HepG2 (cell line): Measurements from ENCODE around the gene CEP55. TPM values are rescaled to one million over a fixed set of nuclear protein-coding genes. Genes with fewer than 3 reads are reported as not detected.
A peak's percentile ranks its signal among the peaks of the same experiment; 100 is the strongest.
"Not testable (repeated sequence)": the region's sequence is repeated elsewhere in the genome, so short reads cannot be mapped to it uniquely, and the experiment has no call there.

ENCODE experiments used
- ATAC-seq: fragments of 200-7000 bp; cut with Tn5 transposase; 3 replicates; pipeline ENCODE4 v1.9.1; 2020; ENCODE audit warnings: mild to moderate bottlenecking, moderate library complexity
- BruUV-seq: library from RNA; stranded (reverse); fragments of 400-500 nt; replicated peaks from 2 replicates; lab custom pipeline; 2021; lab: Mats Ljungman, UMichigan
- CTCF ChIA-PET: fragments of 300-600 bp; formaldehyde crosslinking; extraction: SDS; loops from one replicate; lab custom pipeline; 2021; ENCODE audit warnings: low total read pairs, inconsistent platforms, low intra/inter-chr PET ratio; lab: Yijun Ruan, JAX
- POLR2A ChIA-PET: fragments of 350-600 bp; sonication (Branson Sonifier 250); formaldehyde crosslinking; loops from one replicate; lab custom pipeline; 2020; ENCODE audit warnings: antibody characterized with exemption, inconsistent platforms; lab: Yijun Ruan, JAX
- DNase-seq: peaks from one replicate; pipeline ENCODE4 v3.0.0-alpha.2; 2015; ENCODE audit warnings: low spot score
- FAIRE-seq: peaks from 3 replicates; lab custom pipeline; 2011; peaks lifted over from hg19 to GRCh38; lab: Jason Lieb, UNC
- H2AFZ ChIP-seq: one replicate; pipeline ENCODE4 v1.6.1; 2011; ENCODE audit warnings: low read length, inconsistent platforms
- H3K27ac ChIP-seq: fragments of 300-600 bp; 3 replicates; pipeline ENCODE4 v1.8.0; 2011; ENCODE audit warnings: mixed run types, mild to moderate bottlenecking, mixed read lengths, low read length, inconsistent platforms; ENCODE audit not compliant: insufficient read depth; ENCODE audit errors: extremely low read length
- H3K27me3 ChIP-seq, 2 experiments: fragments of 200-600 bp in 1 of 2; 2 replicates in 1 of 2; 3 replicates in 1 of 2; pipeline versions ENCODE4 v1.6.0 to v1.8.0; 2011; ENCODE audit warnings: low read length in 2 of 2, mild to moderate bottlenecking in 2 of 2, moderate library complexity in 2 of 2, inconsistent platforms in 1 of 2; ENCODE audit not compliant: insufficient read depth in 2 of 2, control insufficient read depth in 1 of 2
- H3K36me3 ChIP-seq, 2 experiments: fragments of 200-600 bp in 1 of 2; replicated peaks in 1 of 2; 2 replicates in 1 of 2; 3 replicates in 1 of 2; pipeline versions ENCODE4 v1.5.1 to v1.8.0; 2011; ENCODE audit warnings: low read length in 2 of 2, inconsistent platforms in 1 of 2; ENCODE audit not compliant: insufficient read depth in 2 of 2, control insufficient read depth in 1 of 2
- H3K4me1 ChIP-seq: 2 replicates; pipeline ENCODE4 v1.5.1; 2012; ENCODE audit warnings: low read length, inconsistent platforms; ENCODE audit not compliant: insufficient read depth
- H3K4me2 ChIP-seq: 2 replicates; pipeline ENCODE4 v1.6.0; 2011; ENCODE audit warnings: low read depth, low read length, inconsistent platforms
- H3K4me3 ChIP-seq, 3 experiments: fragments of 200-600 bp in 1 of 3; sonication (generic), shearing (Covaris generic) in 1 of 3; replicated peaks in 1 of 3; 2 replicates each; pipeline ENCODE4 v1.5.1; 2011 to 2016; ENCODE audit warnings: low read length in 3 of 3, inconsistent platforms in 2 of 3, low read depth in 2 of 3, mild to moderate bottlenecking in 2 of 3, control low read depth in 1 of 3, mixed read lengths in 1 of 3; ENCODE audit not compliant: insufficient read depth in 1 of 3
- H3K79me2 ChIP-seq: one replicate; pipeline ENCODE4 v1.6.1; 2011; ENCODE audit warnings: low read length, inconsistent platforms; ENCODE audit not compliant: insufficient read depth
- H3K9ac ChIP-seq: 2 replicates; pipeline ENCODE4 v1.6.0; 2011; ENCODE audit warnings: mild to moderate bottlenecking, low read depth, low read length, inconsistent platforms; ENCODE audit not compliant: insufficient read depth
- H3K9me3 ChIP-seq: 2 replicates; pipeline ENCODE4 v1.5.1; 2012; ENCODE audit warnings: mild to moderate bottlenecking, low read length
- H4K20me1 ChIP-seq: 2 replicates; pipeline ENCODE4 v1.6.0; 2011; ENCODE audit warnings: inconsistent platforms, mild to moderate bottlenecking, low read length, moderate library complexity; ENCODE audit not compliant: insufficient read depth
- CENPT ChIP-seq: sonication (generic); formaldehyde crosslinking; IDR thresholded peaks from 2 replicates; pipeline ENCODE4 v1.8.0; 2022; ENCODE audit warnings: low read depth, mild to moderate bottlenecking, moderate library complexity, missing genetic modification reagents
- FOXP1 ChIP-seq, 2 experiments: fragments of 450-650 bp in 1 of 2; IDR thresholded peaks; 2 replicates each; pipeline ENCODE4 v1.6.1; 2017 to 2018; ENCODE audit warnings: antibody characterized with exemption in 1 of 2
- SOX13 ChIP-seq, 3 experiments: fragments of 450-650 bp in 1 of 3; sonication (generic) in 1 of 3; formaldehyde crosslinking in 1 of 3; IDR thresholded peaks in 2 of 3; conservative IDR thresholded peaks in 1 of 3; 2 replicates each; pipeline versions ENCODE4 v1.5.0 to v1.6.1; 2016 to 2020; ENCODE audit warnings: antibody characterized with exemption in 1 of 3, mild to moderate bottlenecking in 1 of 3, missing compliant biosample characterization in 1 of 3, missing genetic modification reagents in 1 of 3, moderate library complexity in 1 of 3
- ZBTB38 ChIP-seq: sonication (generic); formaldehyde crosslinking; IDR thresholded peaks from 2 replicates; pipeline ENCODE4 v1.5.1; 2020; ENCODE audit warnings: mild to moderate bottlenecking, missing genetic modification reagents
- ZNF160 ChIP-seq: sonication (generic); formaldehyde crosslinking; IDR thresholded peaks from 2 replicates; pipeline ENCODE4 v1.8.0; 2022; ENCODE audit warnings: mild to moderate bottlenecking, inconsistent platforms, missing genetic modification reagents
- ZNF652 ChIP-seq: IDR thresholded peaks from 2 replicates; pipeline ENCODE4 v1.6.1; 2016; ENCODE audit warnings: low read depth, borderline replicate concordance
- ZNF768 ChIP-seq: sonication (generic); formaldehyde crosslinking; IDR thresholded peaks from 2 replicates; pipeline ENCODE4 v1.4.0; 2020; ENCODE audit warnings: missing genetic modification reagents
- WGBS: methylation state at CpG from one replicate; pipeline ENCODE4 v1.1.6; 2017; ENCODE audit warnings: low lambda C conversion rate; 5-methylcytosine and 5-hydroxymethylcytosine counted together
- in situ Hi-C: cut with HindIII; loops from 2 replicates; pipeline ENCODE4 v1.10.0; 2017; ENCODE audit warnings: low pct_unique_long_range_greater_than_20kb; ENCODE audit not compliant: extremely low pct_ligation_motif_present
- intact Hi-C: fragments of 100-400 bp; cut with micrococcal nuclease; formaldehyde crosslinking; loops from one replicate; pipeline ENCODE4 v1.10.0; 2022; ENCODE audit not compliant: unreplicated experiment
- polyA plus RNA-seq, 8 experiments: library from polyadenylated mRNA; depleted of rRNA in 3 of 8; stranded (reverse) in 7 of 8; unstranded in 1 of 8; fragments of >200 nt; fragmentation: Illumina TruSeq in 4 of 8; extraction: Trizol in 4 of 8; gene quantifications; 2 replicates each; pipeline versions ENCODE4 v1.2.1 to v1.2.3, GENCODE V29; 2011 to 2016; ENCODE audit warnings: low read depth in 4 of 8, missing spikeins in 1 of 8, mixed read lengths in 1 of 8; ENCODE audit not compliant: insufficient read depth in 1 of 8
- total RNA-seq, 5 experiments: library from RNA; depleted of rRNA; stranded (reverse); fragments of >200 nt; fragmentation: Illumina TruSeq; extraction: Trizol; gene quantifications; 2 replicates each; pipeline ENCODE4 v1.2.3, GENCODE V29; 2016; ENCODE audit warnings: low read depth in 1 of 5

Gene CEP55
- total and polyA plus RNA-seq, 2 of the 13 experiments (the other 11 are each of a cell fraction or from before 2014, with no cell fraction given): 6.5 to 17.1 TPM

DNA sequence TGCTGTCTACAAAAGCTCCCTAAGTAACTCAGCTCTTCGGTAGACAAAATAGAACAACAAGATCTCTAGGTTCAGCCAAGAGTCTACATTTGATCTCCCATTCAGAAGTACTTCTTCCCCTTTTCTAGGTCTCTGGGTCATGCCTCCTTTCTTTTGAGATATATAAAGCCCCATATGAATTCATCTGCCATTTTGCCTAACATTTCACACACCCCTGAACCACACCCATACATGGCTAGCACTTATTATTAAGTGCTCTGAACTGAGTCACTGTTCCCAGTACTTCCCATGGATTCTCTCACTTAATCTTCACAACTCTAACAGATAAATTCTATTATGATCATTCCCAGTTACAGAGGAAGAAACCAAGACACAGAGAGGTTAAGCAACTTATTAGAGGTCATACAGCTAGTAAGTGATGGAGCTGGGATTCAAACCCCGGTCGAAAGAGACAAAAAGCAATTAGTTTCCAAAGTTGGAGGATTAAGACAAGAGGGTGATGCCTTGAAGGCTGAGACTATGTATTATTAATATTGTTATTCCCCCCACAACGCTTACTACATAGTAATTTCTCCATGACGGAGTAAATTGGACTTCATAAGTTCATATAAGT lies 31.5 kb upstream of the CEP55 start:
- H3K79me2 ChIP-seq: no peaks in the 10 kb centered on the region
- no peak overlapping the region for H3K4me2 ChIP-seq
- ATAC-seq: no peak
- H3K4me1 ChIP-seq: peaks cover 6% of the 10 kb centered on the region; the same call in 1 of the 2 replicates
- DNase-seq: no peak
- 93% methylated on average over 5 of the region's 5 CpGs for WGBS
- H3K27ac ChIP-seq: no peak overlapping the region
- no peaks in the 10 kb centered on the region for H3K27me3 ChIP-seq
- no peaks in the 10 kb centered on the region for H3K36me3 ChIP-seq
- no peak for FAIRE-seq
- H3K4me3 ChIP-seq: no peak overlapping the region
- POLR2A ChIA-PET: no interaction called here
- no TSS peak for BruUV-seq
- H2AFZ ChIP-seq: no peak overlapping the region
- no peak overlapping the region for H3K9ac ChIP-seq
- intact Hi-C loops (no loop called here), in situ Hi-C loops (no loop called here)
- H4K20me1 ChIP-seq: no peaks in the 10 kb centered on the region
- CTCF ChIA-PET: no interaction called here
- TF ChIP-seq FOXP1 (IDR thresholded peaks at IDR 0.05) (no peak), FOXP1 (CRISPR knock-in tag; IDR thresholded peaks at IDR 0.05) (no peak), ZNF768 (CRISPR knock-in tag) (peak; percentile 20; the same call in 1 of the 2 replicates)
- H3K9me3 ChIP-seq: no peaks in the 10 kb centered on the region

DNA sequence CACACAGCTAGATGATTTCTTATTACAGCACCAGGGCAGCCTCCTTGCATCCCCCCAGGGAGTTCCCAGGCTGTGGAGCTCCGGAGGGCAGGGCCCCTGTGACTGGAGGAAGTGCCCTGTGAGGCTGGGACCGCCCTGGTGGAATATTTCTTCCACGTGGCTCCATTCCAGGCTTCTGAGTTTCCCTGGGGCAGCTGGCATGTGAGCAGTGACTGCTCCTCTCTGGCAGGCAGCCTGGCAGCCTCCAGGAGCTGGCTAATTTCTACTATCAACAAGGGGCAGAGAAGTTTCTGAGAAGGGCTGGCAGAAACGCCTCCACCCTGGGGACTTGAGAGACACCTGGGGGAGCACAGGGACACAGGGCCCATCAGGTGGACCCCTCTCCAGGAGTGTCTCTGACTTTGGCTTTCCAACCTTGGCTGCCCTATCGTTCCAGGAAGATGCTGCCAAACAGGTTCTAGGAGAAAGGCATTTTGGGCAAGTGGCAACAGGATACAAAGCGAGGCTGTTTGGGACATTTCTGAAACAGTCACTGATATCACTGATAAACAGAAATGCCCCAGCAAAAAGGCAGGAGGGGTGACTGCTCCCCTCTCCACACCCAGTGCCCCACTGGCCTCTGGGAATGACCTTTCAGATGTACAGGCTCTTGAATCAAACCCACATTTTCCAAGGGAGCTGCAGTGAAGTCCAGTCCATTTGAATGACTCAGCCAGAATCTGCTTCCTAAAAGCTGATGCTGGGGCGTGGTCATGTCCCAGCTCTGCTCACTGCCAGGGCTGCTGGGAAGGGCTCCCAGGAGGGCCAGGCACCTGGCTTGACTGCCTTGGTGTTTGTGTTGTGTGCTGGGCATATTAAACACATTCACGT lies 30.4 kb upstream of the CEP55 start:
- POLR2A ChIA-PET: no interaction called here
- TF ChIP-seq ZNF652 (CRISPR knock-in tag) (no peak), ZNF160 (CRISPR knock-in tag) (no peak), CENPT (CRISPR knock-in tag) (no peak), SOX13 (IDR thresholded peaks at IDR 0.05) (no peak), SOX13 (CRISPR knock-in tag; conservative IDR thresholded peaks at IDR 0.05 in 1 of 2, IDR thresholded peaks at IDR 0.05 in 1 of 2) (no peak), ZBTB38 (no peak)
- WGBS: 40% methylated on average over 6 of the region's 8 CpGs
- Histone ChIP-seq H3K27ac (no peak overlapping the region), H3K79me2 (no peaks in the 10 kb centered on the region), H3K4me1 (peaks cover 6% of the 10 kb centered on the region; the same call in 1 of the 2 replicates), H3K27me3 (no peaks in the 10 kb centered on the region), H3K9me3 (no peaks in the 10 kb centered on the region), H4K20me1 (no peaks in the 10 kb centered on the region), H3K36me3 (no peaks in the 10 kb centered on the region), H3K4me3 (no peak overlapping the region), H3K9ac (no peak overlapping the region), H3K4me2 (no peak overlapping the region), H2AFZ (no peak overlapping the region)
- intact Hi-C loops: no loop called here
- in situ Hi-C loops: no loop called here
- CTCF ChIA-PET: no interaction called here
- no peak for FAIRE-seq
- BruUV-seq: no TSS peak
- peak; percentile 18 for DNase-seq
- ATAC-seq: no peak

DNA sequence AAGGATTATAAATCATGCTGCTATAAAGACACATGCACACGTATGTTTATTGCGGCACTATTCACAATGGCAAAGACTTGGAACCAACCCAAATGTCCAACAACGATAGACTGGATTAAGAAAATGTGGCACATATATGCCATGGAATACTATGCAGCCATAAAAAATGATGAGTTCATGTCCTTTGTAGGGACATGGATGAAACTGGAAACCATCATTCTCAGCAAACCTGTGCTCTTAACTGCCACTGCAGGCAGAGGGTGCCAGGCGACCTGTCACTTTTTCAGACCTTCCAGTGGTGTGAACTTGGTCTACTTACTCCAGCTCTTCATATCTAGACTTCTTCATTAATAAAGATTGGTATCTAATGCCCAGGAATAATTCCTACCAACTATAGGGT lies 28.8 kb upstream of the CEP55 start:
- H4K20me1 ChIP-seq, DNase-seq, H3K4me1 ChIP-seq, intact Hi-C loops, H3K27me3 ChIP-seq, BruUV-seq, ATAC-seq, H3K4me2 ChIP-seq, H3K9ac ChIP-seq, CTCF ChIA-PET, H2AFZ ChIP-seq, FAIRE-seq, POLR2A ChIA-PET, in situ Hi-C loops, H3K4me3 ChIP-seq, H3K79me2 ChIP-seq, H3K9me3 ChIP-seq, H3K27ac ChIP-seq, H3K36me3 ChIP-seq: not testable (repeated sequence)
- 76% methylated on average over 3 of the region's 4 CpGs for WGBS
